HS-5 (cell line): ENCODE measurements around the gene PPCDC.

Experiments used
- DNase-seq: peaks from one replicate; pipeline ENCODE4 v3.0.0-alpha.2; 2012; ENCODE audit warnings: low read depth

Gene PPCDC

DNA sequence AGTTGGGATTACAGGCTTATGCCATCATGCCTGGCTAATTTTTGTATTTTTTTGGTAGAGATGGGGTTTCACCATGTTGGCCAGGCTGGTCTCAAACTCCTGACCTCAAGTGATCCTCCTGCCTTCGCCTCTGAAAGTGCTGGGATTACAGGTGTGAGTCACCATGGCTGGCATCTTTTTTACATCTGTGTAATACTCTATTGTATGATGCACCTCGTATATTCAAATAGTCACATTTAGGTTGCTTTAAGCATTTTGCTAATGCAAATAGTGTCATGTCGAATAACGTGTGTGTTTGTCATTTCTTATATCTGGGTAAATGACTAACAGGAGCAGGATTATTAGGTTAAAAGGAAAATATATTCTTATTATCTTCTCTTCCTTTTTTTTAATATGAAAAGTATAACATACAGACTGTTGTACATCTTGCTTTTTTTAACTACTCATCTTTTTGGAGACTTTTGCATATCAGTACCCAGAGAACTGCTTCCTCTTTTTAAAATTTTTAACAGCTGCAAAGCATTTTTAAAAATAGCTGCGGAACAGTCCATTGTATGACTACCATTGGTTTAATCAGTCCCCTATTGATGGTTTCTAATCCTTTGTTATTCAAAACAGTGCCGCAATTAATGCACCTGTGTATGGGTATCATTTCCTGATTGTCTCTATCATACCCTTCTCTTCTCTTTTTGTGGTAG, 14.6 kb upstream of the PPCDC start:
- no peak for DNase-seq

DNA sequence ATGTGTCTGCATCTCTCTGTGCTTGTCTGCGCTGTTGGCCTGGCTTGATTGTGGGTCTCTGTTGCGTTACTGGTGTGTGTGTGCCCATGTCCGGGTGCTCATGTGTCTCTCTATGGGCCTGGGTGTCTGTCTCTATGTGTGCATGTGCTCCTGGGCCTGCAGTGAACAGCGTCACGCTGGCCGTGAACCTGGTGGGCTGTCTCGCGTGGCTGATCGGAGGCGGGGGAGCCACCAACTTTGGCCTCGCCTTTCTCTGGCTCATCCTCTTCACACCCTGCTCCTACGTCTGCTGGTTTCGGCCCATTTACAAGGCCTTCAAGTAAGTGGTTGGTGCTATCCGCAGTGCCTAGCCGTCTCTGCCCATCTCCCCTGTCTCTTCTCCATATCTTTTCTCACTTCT, 7.0 kb upstream of the PPCDC start:
- no peak for DNase-seq

DNA sequence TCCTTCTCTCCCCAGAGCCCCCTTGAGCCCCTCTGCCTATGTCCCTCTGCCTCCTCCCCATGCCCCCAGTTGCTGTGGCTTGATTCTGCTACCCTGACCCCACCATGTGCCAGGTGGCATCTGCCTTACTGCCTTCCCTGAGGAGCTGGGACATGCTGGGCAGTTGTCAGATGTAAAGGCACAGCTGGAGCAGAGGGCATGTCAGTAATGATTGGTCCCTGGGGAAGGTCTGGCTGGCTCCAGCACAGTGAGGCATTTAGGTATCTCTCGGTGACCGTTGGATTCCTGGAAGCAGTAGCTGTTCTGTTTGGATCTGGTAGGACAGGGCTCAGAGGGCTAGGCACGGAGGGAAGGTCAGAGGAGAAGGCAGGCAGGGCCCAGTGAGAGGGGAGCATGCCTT, 3.5 kb upstream of the PPCDC start:
- DNase-seq, result no peak

DNA sequence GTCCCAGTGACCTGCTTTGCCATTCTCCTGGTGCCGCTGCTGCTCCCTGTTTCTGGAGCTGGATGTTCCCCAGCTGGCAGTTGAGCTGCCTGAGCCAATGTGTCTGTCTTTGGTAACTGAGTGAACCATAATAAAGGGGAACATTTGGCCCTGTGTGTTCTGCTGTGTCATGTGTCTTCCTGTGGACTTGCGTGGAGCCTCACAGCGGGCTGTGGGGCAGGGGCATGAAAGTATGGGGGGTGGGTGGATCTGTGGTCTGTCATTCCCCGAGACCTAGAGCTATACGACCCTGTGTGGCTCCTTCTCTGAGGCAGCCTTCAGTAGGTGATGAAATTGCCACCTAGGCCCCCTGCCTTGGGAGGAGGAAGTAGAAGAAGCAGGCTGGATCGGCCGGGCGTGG, 2.0 kb upstream of the PPCDC start:
- DNase-seq, result no peak

DNA sequence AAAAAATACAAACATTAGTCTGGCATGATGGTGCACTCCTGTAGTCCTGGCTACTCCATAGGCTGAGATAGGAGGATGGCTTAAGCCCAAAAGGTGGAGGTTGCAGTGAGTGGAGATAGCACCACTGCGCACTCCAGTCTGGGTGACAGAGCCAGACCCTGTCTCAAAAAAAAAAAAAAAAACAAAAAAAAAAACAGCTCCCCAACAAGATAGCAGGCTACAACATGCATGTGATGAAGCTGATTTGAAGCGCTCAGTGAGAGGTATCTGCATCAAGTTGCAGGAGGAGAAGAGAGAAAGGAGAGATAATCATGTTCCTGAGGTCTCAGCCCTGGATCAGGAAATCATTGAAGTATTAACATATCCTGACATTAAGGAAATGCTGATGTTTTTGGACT, 608 bp upstream of the PPCDC start:
- DNase-seq, result no peak

DNA sequence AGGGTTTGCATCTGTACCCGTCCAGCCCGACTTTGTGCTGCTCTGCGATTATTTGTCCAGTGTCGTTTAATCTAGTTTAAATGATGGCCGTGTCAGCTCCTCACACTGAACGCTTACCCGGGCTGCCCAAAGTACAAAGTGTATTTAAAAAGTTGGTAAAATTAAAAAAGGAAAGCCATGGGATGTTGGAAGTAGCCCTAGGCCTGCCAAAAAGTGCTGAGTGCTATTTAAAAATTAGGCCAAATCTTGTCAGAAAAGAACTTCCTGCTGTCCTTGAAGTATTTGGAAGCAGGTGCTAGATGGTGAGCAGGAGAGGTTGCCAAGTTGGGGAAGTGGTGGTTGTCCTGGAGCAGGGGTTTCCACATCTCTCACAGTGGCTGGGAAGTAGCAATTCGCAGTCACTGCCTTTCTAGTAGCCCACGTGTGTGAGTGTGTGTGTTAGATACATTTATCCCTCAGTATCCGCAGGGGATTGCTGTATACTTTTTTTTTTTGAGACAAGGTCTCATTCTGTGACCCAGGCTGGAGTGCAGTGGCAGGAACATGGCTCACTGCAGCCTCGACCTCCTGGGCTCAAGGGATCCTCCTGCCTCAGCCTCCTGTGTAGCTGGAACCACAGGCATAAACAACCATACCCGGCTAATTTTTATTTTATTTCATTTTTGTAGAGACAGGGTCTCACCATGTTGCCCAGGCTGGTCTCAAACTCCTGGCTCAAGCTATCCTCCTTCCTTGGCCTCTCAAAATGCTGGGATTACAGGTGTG, 664 bp downstream of the PPCDC start:
- DNase-seq, result no peak

DNA sequence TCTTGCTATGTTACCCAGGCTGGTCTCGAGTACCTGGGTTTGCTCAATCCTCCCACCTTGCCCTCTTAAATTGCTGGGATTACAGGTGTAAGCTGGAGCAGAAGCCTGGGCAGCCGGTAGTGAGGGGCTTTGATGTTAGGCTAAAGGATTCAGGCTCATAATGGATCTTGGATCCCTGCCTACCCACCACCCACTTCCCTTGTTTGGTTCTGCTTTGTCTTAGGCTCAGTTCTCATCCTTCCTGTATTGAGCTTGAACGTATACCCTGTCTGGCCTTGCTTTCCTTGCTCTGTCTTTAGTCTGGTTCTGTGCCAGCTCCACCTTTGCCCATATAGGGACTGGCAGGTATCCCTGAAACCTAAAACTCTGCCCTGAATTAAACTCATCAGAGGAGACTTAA, 1.7 kb downstream of the PPCDC start:
- DNase-seq, result no peak

DNA sequence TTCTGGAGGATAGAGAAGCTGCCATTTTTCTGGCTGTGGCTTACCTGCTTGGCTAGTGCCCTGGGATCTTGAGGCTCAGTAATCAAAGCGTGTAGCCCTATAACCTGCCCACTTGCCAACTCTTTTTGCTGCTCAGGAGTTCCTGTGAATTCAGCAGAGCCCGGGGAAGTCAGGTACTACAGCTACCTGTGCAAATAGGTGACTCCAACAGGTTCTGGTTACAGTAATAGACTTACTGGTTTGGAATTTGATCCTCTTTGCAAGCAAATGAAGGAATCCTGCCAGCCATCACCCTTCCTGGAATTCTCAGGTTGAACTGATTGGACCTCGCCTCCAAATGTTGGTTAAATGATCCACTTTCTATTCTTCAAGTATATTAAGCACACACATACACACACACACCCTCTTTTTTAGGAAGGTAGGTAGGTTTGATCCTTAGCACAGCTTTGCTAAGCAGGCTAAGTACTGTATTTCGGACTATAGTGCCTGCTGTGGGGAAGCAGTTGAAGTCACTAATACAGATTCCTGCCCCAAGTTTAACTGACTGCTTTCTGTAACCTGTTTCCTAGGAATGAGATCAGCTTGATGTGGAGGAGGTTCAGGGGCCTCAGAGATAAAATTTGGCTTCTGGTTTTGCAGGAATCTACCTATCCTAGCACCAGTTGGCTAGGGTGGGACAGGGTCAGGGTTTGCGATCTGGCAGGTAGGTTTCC, 2.3 kb downstream of the PPCDC start:
- DNase-seq, result no peak

DNA sequence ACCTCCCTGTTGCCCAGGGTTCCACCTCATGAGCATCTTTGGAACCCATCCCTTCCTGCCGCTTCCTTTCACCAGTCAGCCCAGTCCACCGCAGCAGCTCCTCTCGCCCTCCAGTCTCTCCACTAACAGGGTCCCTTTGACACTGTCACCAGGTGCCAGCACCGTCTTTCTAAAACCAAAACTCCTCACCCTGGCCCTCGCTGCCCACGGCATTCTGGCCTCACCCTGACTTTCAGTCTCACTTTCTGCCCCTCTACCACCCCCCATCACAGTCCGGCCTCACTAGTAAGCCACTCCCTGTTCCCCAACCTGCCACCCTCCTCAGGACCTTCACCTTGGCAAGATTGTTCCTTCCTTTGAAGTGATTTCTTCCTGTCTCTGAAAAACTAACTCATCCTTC, 4.2 kb downstream of the PPCDC start:
- no peak for DNase-seq

DNA sequence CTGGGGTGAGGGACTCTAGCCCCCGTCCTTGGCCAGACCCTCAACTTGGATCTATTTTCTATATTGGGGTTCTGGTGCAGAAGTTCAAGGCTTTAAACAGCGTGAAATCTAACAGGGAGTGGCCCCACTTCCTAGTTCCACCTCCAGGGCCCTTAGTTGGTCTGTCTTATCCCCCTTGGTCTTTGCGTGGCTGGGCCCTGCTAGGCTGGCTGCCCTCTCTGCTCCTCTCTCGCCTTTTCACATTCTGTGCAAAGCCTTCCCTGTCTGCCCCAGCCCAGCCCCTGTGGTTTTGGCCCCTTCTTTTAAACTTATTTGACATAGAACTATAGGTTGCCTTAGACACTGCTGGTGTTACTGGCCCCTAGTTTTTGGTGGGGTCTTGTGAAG, 5.6 kb downstream of the PPCDC start:
- no peak for DNase-seq

DNA sequence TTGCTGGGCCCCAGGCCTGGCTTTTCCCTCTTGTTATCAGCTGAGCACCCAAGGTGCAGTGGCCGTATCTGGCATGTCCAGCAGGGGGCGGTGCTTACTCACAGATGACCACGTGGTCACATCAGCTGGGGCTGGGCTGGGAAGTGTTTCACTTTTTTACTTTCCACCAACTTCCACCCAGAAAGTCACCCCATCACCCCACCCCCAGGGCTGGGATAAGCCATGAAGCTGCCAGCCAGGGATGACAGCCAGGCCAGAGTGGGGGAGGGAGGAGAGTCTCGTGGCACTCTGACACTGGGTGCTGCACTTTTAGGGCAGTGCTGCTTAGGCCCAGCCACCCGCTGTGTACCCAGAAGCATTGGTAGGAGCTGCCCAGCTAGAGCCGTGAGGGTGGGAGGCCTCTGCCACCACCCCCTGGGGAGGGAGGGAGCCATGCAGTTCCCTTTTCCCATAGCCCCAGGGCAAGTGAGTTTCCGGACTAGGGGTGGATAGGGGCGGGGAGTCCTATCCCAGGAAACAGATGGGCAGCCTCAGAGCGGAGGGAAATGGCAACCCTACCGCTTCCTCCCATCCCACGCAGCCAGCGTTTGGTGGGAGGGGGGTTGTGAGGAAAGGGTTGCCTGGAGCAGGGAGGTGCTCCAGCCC, 6.1 kb downstream of the PPCDC start:
- DNase-seq, result no peak

DNA sequence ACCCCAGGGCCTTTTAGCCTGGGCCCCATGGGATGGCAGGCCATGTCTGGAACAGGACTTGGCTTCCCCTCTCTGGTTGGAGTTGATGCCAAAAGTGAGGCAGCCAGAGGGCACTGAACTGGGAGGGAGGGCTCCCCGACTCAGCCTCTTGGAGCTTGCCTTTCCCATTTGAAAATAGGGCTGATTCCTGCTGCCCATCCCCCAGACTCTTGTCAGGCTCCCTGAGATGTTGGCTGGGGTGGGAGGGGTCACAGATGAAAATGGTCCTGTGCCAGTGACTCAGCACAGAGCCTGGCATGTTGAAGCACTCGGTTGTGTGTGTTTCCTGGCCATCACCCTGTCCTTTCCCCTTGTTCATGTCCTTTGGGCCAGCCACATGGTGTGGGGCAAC, 6.6 kb downstream of the PPCDC start:
- DNase-seq, result no peak

DNA sequence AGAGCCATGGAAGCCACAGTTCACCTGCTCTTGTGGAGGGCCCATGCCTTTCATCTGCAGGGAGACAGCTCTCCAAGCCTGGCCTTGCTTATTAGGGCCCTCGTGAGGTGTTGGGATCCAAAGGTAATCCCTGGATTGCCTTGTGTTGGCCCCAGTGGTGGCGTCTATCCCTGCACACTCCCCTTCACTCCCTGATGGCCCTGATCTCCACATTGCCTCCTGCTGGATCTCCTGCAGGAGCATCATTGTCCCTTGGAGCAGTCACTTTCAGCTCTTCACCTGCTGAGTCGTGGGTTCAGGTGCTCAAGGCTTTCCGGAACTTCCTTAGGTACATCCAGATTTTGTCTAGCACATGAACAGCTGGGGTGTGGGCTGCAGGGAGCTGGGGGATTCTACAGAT, 7.0 kb downstream of the PPCDC start:
- no peak for DNase-seq

DNA sequence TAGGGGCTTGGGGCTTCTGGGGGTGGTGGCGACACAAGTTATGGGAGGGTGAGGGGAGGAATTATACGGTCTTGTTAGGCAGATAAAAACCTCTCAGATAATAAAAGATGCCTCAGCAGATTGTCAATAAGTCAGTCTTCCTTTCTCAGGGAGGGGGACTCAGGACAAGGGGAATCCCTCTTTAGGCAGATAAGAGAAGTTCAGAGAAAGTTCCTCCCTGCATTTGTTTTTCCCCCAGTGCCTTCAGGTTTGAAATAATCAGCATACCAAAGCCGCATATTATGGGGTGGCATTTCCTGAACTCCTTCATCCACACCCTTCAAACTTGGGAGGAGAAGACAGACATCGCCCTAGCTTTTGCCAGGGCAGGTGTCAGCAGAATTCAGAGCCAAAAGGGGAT, 8.5 kb downstream of the PPCDC start:
- DNase-seq, result no peak

DNA sequence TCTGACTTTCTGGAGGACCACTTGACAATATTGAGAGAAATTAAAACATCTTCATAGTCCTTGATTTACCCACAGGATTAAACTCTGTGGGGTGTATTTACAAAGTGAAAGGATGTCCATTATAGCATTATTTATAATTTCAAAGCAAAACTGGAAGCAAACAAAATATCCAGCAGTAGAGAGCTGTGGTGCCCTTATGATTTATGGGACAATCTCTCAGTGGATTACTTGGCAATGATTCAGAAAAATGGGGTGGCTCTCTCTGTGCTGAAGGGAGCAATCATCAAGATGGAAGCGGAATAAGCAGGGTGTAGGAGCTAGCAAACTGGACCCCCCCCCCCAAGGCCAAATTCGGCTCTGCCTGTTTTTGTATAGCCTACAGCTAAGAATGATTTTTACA, 9.0 kb downstream of the PPCDC start:
- no peak for DNase-seq

DNA sequence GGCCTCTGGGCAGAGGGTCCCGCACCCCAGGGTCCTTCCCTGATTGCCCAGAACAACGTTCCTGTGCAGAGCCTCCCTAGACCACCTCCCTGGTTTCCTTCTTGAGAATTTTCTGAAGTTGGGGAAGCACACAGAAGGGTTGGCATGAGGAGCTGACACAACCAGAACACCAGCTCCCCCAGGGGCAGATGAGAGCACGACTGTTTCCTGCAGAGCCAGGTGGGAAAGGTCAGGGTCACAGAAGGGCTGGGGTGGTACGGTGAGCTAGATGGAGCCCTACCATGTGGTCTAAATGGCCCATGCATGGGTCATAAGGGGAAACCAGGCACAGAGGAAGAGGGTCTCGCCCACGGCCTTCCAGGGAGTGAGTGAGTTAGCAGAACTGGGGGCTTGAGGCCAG, 10.4 kb downstream of the PPCDC start:
- DNase-seq, result no peak

DNA sequence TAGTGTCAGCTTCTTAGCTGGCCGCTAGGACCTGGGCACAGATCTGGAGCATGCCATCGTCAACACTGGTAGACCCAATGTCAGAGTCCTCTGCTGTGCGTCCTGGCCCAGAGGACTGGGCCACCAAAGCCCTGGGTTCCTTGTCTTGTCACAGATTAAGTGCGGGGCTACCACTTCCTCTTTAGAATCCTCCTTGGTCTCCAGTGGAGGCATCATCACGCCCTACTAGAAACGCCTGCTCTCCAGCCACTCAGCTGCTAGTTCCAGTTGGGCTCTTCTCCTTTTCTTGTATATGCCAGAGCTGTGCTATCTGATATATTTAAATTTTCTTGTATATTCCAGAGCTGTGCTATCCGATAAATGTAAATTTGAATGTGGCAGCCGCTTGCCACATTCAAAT, 11.2 kb downstream of the PPCDC start:
- no peak for DNase-seq

DNA sequence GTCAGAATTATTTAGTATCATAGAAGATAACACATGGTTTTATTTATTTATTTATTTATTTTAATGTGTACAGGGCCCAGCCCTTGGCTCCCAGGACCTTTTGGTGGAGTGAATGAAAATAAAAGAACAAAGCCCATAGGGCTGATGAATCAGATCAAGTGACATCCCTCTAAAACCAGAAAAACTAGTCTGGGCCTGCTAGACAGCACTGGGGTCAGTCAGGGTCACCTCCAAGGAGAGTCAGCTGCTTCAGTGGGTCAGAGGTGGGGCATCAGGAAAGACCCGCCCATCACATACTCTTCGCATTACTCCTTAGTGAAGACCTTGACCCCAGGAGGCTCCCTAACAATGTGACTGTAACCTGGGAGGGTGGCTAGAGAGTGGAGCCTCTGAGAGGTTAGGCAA, 12.8 kb downstream of the PPCDC start:
- DNase-seq, result no peak

DNA sequence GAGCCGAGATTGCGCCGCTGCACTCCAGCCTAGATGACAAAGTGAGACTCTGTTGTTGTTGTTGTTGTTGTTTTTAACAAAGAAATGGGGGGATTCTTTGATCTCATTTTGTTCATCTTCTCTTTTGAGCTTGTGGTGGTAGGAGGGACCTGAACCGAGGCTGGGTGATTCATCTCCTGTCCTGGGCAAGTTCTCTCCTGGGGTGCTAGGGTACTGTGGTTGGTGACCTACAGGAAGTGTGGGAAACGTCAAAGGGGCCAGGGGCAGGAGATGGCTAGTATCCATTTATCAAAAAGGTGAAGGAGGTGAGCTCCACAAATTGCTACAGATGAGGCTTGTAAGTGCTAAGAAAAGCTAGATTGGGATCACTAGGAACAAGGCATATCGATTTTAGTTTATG, 14.3 kb downstream of the PPCDC start:
- DNase-seq, result no peak

DNA sequence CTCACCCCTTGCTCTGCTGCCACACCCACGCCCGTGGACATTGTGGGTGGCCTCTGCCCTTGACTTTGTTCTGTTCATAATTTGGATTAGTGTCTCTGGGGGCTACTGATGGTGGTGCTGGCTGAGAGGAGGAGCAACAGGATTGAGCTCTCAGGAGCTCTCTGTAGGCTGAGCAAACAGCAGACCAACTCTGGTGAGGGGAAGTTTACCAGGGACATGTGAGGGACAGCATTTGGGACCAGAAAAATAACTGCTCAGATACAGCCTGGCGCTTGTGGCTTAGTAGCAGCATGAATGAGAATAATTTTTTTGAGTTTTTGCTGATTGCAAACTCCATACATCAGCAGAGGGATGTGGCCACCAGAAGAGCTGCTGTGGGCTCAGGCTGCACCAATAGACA, 14.8 kb downstream of the PPCDC start:
- no peak for DNase-seq

DNA sequence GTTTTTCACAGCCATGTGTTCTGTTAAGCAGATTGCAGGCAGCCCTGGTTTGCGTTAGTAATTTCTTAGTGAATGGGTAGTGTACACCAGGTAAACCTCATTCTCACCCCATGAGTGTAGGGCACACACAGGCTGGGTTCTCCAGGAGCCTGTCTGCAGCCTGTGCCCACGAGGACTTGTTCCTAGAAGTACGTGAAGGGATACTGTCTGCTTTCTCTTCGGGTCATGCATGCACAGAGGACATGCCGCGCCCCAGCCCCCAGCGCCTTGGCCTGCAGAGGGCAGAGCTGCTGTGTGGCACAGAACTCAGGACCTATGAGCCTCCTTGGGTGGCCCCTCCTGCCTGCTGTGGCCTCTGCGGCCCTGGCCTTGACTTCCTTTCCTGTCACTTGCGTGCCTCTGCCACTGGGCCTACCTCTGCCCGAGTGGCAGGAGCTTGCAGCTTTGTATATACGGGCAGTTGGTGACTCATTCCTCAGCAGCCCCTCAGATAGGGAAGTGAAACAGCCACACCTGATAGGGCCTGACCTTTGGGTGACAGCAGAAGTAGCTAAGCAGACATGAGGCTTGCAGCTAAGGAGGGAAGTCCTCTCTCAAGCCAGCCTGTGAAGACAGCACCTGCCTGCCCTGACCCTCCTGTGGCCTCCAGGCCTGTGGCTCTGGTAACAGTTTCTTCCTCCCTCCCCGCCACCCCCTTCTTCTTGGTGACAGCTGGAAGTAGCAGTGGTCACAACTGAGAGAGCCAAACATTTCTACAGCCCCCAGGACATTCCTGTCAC, 19.5 kb downstream of the PPCDC start:
- no peak for DNase-seq
